Renal cortical epithelial cell (primary cell): Measurements from ENCODE around the gene YLPM1. TPM values are rescaled to one million over a fixed set of nuclear protein-coding genes. Genes with fewer than 3 reads are reported as not detected.

ENCODE experiments used
- DNase-seq: peaks from one replicate; pipeline ENCODE4 v3.0.0-alpha.2; 2011; ENCODE audit warnings: low read depth
- total RNA-seq: library from RNA; depleted of rRNA; stranded (reverse); fragments of >200 nt; gene quantifications from 2 replicates; pipeline ENCODE4 v1.2.3, GENCODE V29; 2014

Gene YLPM1
- total RNA-seq, 1 donor from 2014 or later: 76.1 TPM

DNA sequence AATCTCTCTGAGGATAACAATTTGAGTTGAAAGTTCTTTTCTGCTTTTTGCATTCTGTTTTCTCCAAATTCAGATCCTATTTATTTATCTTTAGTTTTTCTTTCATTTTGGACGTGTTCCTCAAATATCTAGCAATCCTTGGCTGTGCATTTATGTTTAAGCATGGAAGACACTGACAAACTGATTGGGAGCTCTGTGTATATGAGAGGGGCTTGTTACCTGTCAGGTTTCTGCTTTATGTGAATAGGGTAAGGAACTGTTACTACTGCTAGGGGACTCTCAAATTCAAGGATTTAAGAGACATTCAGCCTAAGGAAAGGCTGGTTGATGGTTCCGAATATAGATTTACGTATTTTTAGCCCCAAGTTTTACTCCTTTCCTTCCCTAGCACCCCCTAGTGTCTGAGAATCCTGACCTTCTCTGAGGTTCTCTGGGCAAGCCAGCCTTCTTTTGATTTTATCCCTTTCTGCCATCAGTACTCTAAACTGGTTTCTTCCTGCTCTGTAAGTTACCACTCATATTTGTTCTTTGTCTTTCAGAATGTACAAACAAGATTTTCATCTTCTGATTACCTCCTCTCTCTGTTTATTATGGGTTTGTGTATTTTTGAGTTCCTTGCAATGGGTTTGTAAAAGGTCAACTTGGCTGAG is 30.5 kb downstream of the YLPM1 start:
- no peak for DNase-seq

DNA sequence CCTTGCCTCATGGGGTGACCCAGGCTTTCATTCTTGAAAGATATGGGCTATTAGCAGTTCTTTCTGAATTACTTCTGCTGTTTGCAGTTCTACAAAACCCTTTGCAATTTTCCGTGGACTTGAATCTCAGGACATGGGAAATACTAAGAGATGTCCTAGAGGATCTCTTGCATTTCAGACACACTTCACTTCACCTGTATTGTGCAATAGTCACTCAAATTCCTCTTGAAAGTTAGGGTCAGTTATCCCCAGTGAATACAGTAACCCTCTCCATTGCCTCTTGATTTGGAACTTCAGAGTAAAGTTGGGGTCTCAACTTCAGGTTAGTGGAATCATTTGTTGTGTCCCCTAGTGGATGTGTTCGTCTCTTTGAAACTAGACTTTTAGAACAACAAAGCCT is 31.8 kb downstream of the YLPM1 start:
- peak; percentile 52 for DNase-seq

DNA sequence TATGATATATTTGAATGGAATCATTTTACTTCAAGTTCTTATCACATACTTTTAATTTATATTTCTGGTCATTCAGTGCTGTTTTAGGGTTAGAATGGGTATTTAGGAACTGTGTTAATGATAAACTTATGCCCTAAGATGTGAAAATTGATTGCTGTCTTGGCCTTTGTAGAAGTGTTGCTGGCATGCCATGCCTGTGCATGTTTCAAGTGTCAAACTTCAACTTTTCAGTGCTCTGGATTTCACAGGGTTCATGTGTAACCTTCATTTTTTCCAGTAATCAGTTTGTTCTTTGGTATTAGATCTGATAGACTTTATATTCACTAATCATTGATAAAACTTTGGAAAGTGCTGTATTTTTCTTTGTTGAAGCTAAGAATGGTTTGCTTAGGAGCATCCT is 36.6 kb downstream of the YLPM1 start:
- DNase-seq: no peak

DNA sequence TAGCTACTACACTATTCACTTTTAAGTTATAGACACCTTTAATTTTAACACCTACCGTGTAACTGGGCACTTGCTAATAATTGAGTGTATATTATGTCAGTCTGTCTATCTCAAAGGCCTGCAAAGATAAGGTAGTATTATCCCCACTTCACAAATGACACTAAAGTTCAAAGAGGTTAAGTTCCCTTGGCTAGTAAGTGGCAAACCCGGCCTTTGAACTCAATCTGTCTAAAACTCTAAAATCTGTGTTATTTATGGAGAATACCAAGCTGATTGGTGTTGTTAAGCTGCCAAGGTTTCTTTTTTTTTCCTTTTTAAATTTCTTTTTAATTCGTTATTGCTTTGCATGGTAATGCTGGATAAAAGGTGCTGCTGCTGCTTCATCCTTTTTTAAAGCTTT is 37.7 kb downstream of the YLPM1 start:
- no peak for DNase-seq

DNA sequence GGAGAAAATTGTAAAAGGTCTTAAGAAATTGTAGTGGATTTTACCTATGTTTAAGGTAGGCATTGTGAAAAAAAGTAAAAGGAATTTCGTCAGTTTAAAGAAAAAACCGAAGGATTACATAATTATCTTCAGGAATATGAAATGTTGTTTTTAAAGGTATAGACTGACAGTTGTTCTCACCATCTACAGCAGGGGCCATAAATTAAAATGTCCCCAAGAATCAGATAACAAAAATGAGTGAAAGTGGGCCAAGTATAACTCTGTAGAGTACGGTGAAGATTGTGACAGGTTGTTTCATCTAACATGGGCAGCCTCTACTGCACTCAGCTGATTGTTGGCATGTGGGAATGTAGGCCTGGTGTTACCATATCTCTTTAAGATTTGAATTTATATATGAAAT is 38.3 kb downstream of the YLPM1 start:
- DNase-seq: no peak

DNA sequence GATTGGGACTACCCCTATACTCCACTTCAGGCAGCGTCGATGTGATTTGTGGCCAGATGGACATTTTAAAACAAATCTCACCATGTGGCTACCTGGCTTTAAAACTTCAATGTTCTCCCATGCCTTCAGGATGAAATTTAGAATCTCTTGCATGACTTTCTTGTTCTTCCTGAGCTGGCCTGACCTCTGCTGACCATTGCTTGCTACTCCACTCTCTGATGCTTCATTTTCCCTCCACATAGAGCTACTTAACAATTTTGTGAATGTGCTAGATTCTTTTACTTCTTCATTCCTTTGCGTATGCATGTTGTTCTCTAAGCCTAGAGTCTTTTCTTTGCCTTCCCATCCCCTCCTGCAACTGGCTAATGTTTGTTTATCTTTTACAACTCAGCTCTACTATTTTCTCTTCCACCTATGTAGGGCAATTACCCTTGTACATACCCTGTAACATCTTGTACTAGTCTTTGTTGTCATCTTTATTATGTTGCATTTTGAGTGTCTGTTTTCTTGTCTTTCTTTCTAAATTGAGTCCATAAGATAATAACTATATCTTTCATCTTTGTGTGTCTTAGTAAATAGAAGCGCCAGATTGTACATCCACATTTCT is 41.2 kb downstream of the YLPM1 start:
- DNase-seq: peak; percentile 64

DNA sequence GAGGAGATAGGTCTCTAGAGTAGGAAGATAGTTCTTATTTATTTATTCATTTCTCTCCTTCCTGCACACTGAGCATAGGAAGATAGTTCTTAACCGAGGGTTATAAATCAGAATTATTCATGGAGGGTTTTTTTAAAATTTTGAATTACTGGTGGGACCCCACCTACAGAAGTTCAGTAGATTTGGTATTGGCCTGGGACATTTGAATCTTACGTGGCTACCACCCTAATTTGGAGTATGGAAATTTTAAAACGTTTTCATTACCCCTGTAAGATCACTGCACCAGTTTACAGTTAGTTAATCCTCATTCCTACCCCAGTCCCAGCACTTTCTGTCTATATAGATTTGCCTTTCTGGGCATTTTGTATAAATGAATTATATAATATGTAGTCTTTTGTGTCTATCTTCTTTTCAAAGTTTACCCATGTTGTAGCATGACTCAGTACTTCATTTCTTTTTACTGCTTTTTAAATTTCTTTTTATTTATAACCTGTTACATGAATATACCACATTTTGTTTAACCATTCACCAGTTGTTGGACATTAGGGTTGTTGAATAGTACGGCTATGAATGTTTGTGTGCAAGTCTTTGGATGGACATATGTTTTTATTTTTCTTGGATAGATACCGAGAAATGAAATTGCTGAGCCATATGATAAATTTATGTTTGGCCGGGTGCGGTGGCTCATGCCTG is 44.9 kb downstream of the YLPM1 start:
- no peak for DNase-seq

DNA sequence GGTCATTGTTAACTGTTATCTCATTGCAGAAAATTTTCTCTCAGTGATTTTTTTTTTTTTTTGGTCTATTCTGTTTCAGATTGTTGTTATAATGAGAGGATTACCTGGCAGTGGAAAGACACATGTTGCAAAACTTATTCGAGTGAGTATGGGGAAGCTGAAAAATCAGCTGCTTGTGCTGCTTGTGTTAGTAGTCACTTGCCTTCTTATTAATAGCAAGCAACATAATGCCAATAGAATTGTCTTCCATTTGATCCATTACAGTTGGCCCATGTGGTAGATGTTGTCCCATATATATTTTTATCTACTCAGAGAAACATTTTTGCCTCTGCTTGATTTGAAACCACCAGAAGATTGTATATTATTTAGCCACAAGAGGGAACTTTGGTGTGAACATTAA is 53.0 kb downstream of the YLPM1 start:
- DNase-seq: no peak

DNA sequence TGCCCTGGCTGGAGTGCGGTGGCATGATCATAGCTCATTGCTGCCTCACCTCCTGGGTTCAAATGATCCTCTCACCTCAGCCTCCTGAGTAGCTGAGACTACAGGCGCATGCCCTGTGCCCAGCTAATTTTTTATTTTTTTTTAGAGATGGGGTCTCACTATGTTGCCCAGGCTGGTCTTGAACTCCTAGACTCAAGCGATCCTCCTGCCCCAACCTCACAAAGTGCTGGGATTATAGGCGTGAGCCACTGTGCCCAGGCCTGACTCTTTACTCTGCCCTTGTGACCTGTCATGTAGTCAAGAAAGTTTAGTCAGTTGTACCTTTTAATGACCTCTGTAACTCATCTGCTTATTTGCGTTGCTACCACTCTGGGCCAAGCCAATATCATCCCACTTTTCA is 57.2 kb downstream of the YLPM1 start:
- no peak for DNase-seq

DNA sequence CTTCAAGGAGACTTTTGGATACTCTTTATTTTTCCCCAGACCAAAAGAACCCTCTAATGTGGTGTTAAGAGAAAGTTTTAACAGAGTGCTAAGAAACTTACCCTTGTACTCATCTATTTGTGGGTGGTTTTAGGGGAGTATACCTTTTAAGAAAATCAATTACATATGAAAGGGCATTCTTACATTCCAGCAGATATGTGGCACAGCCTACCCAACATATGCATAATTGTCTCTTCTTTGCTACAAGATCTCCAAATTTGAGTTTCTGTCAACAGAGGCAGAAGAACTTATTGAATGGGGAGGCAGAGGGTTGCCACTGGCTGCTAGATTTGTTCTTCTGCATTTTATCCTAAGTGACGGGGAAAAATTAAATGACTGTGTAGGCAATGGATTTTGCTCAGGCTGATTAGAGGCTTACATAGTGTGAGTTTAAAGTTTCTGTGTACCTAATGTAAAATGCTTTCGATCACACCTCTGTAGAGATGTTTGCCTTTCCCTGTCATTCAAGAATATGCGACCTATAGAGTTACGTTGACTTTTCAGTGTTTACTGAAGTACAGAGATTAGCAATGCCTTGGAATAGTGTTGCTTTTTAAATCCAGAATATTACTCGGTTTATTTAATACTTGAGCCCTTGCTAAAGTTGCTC is 58.3 kb downstream of the YLPM1 start:
- DNase-seq: no peak

DNA sequence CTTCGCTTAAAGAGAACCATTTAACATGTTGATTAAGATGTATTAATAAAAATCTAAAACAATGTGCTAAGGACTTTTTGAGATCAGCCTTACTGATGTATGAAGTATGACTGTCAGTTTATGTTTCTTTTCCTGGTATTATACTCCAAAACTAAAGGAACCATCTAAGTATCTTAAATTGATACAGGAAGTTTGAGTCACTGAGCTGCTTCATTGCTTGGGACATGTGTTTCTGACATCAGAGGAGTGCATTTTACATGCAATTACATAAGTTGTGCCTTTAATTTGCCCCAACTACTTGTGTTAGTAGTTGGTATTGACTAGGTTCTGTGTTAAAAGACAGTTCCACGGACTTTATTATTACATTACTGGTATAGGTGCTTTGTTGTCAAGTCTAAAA is 61.9 kb downstream of the YLPM1 start:
- DNase-seq: peak; percentile 54

DNA sequence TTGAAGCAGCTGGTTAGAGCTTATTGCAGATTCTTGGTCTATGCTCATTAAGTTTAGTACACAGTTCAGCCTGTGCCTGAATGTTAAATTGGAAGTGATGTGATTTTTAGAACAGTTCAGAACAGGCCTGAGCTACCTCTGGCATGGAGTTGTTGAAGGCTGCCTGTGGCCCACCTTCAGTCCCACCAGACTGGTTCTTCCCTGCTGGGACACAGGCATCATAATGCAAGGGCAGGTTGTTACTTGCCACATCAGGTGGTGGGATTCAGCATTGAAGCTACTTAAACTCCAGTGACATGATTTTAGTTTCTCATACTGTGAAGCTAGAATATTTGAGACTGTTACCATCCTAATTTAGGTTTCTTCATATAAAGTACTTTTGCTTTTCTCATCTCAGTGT is 63.5 kb downstream of the YLPM1 start:
- DNase-seq: no peak

DNA sequence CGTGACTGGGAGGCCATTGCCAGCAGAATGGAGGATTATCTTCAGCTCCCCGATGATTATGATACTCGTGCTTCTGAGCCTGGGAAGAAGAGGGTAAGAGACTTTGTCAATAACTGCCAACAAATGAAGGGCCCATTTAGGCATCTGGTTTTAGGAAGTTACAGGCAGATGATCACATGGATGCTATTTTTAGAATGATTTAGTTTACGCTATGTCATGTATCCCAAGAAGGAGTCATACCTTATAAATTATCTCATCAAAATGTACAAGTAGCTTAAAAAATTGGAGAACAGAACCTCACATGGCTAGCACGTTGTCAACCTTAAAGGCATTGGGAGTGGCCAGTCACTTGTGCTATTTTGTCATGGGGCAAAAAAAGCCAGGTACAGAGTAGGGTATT is 66.1 kb downstream of the YLPM1 start:
- no peak for DNase-seq

DNA sequence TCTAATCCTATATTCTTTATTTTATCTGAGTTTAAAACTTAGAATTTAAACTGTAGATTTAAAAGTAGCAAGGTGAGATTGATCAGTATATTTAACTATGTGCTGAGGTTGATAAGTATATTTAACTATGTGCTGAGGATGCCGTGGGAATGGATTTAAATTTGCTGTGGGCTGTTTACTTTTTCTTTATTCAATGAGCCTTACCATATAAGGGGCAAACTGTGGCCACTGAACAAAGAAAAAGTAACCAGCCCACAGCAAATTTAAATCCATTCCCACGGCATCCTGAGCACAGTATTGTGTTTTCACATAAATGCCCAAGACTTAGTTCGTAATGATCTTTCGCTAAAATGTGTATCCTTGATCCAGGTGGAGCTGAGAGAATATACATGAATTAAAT is 69.7 kb downstream of the YLPM1 start:
- no peak for DNase-seq

DNA sequence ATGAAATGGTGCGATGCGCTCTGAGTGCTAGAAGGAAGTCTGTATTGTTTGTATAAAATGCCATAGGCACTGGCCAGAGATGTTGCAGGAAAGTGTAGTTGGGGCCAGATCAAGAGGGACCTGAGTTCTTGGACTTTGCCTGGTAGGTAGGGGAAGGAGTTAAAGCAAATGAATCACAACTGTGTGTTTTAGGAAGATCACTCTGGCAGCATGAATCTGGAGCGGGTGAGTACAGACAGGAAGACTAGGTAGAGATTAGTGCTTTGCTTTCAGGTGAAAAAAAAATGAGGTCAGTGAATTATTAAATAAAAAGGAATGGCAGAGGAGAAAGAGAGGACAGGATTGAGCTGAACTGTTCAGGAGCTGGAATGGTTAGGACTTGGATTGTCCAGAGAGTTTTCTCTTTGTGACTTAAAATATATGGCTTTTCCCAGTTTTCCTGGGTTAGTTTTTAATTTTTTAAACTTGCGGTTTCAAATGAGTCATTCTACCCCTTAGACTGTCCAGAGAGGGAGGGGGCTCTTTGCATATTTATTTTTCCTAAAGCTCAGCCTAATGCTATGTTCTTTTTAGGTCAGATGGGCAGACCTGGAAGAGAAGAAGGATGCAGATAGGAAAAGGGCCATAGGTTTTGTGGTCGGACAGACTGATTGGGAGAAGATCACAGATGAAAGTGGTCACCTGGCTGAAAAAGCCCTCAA is 71.7 kb downstream of the YLPM1 start:
- peak; percentile 72 for DNase-seq

DNA sequence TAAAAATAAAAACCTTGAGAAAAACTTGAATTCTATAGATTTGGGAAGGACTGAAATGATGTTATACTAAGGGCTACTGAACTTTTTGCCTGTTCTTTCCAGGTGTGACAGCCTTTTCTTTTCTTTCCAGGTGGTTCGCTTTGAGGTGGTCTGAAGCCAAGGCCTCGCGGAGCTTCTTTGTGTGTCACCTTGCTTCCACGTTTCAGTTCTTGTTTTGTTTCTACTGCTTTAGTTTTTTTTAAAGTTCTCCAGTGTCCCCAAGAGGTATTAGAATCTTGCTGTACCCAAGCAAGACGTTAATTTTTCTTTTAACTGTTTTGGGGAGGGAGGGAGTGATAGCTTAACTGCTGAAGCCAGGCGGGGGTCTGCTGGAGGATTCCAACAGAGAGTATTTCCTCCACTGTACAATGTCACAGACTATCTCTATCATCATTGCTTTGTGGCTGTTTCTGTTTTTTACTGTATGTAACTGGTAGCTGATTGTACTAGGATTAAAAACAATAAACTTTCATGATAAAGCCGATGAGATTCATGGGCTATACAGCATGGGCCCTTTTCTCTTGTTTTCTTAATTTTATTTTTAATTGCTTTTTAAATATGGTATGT is 72.6 kb downstream of the YLPM1 start:
- DNase-seq: no peak

DNA sequence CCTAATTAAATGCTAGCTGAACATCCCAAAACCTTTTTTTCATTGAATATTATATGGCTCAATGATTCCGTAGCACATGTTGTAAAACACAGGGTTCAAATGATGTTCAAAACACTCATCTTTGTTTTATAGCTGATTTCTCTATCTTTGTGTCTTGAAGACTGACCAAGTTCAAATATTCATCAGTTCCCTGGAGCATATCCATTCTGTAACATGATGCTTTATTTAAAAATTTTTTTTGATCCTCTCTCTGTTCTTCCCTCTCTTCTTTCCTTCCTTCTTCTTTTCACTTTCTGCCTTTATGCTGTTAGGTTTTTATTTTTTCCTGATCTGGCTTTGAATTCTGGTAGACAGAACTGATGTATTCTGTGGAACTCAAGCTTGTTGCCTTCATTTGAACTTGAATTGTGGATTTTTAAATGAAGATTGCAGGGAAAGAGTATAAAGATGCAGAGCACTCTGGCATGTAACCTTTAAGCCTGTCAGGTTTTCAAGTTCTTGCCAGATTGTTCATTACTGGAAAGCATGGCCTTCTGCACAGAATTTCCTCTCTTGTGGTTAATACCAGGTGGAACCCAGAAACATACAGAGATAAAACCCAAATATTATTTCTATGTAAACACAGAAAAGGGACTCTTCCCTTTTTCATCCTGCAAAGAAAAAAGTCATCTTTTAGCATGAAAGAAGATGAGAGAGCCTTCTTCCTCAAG is 73.3 kb downstream of the YLPM1 start:
- no peak for DNase-seq

DNA sequence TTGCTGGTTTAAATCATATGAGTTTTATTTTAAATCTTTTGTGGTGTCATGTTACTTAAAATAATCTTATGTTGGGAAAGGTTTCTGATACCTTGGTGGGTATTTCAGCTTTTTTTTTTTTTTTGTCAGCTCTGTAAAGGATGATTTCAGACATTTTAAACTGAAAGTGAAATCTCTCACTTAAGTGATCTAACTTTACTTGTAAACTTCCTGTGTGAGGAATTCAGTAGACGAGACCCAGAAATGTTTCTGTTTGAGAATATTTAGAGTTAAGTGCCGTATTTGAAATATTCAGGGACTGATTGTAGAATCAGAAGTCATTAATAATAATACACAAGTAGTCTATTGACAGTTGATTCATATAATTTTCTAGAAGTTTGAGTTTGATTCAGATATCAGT is 75.0 kb downstream of the YLPM1 start:
- DNase-seq: no peak

DNA sequence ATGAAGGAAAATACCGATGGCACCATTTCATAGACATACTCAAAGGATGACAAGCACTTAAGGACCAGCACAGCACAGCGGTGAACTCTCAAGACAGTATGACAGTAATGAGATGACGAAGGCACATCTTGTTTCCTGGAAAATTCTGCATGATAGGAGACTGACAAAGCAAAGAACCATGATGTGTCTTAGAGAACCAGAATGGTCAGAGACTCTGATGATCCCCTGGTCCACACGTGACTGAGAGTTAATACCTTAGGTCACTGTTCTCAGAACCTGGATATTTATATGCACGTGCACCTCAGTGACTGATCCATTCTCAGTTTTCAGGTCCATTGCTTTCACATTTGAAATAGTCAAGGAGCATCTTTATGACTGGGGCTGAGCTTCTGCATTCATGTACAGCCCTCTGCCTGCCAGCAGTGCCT is 77.5 kb downstream of the YLPM1 start:
- no peak for DNase-seq

DNA sequence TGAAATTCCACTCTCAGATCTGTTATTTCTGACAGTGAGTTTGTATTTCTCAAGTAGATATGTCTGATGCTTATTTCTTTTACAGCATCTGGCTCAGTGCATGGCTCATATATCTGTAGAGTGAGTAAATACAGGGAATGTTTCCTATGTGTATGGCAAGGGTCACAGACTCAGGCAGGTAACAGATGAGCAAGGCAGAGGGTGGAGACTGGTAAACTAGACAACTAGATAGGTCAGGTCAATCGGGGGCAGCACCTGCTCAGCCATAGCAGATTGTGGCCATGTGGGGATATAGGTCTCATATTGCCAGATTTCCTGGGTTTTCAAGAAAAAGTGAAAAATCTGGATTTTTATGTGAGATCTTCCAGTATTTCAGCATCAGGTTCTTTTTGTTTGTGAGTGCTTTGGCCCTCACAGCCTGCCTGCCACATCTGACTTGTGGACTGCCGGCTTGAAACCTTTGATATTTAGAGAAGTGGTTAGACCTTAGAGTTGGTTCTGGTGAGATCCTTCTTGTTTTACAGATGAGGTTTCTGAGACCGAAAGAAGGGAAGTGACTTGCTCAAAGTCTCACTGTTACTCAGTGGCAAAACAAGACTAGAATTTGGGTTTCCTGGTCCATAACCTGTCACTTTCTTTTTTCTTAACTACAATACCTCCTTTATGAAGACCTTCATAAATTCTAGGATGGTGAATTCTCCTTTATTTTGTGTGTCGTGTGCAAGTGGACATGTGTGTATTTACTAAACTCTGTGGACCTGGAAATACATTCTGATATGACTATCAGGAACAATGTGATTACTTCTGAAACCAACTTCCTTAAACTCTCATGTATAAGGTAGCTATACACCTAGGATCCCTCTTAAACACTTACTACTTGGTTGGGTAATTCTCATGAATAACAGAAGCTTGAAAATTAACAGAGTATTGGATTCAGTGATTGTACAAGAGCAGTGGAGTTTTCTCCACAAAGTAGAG is 78.4 kb downstream of the YLPM1 start:
- DNase-seq: no peak
